Sigmoid colon (tissue), 4 donors: ENCODE results near the gene RNF157.

ENCODE experiments used
- EP300 ChIP-seq, 4 donors: sonication (generic); formaldehyde crosslinking; IDR thresholded peaks; one replicate each; pipeline ENCODE4 v1.6.1; 2017; ENCODE audit warnings: antibody characterized with exemption in 4 of 4
- POLR2A ChIP-seq, 2 donors: fragments of 450-650 bp; IDR thresholded peaks; one replicate each; pipeline ENCODE4 v1.6.1; 2016; ENCODE audit warnings: antibody characterized with exemption in 2 of 2, mild to moderate bottlenecking in 2 of 2, moderate library complexity in 2 of 2
- POLR2AphosphoS5 ChIP-seq, 4 donors: sonication (generic); formaldehyde crosslinking; IDR thresholded peaks; one replicate each; pipeline ENCODE4 v1.6.1; 2017; ENCODE audit warnings: antibody characterized with exemption in 4 of 4
- TF ChIP-seq, protein P1 (sequence below), 4 experiments: fragments of 450-650 bp in 3 of 4; fragments of 200-600 bp in 1 of 4; IDR thresholded peaks; one replicate each; pipeline ENCODE4 v1.5.1; 2016 to 2019; ENCODE audit warnings: antibody characterized with exemption in 4 of 4, mild to moderate bottlenecking in 3 of 4, moderate library complexity in 2 of 4

DNA sequence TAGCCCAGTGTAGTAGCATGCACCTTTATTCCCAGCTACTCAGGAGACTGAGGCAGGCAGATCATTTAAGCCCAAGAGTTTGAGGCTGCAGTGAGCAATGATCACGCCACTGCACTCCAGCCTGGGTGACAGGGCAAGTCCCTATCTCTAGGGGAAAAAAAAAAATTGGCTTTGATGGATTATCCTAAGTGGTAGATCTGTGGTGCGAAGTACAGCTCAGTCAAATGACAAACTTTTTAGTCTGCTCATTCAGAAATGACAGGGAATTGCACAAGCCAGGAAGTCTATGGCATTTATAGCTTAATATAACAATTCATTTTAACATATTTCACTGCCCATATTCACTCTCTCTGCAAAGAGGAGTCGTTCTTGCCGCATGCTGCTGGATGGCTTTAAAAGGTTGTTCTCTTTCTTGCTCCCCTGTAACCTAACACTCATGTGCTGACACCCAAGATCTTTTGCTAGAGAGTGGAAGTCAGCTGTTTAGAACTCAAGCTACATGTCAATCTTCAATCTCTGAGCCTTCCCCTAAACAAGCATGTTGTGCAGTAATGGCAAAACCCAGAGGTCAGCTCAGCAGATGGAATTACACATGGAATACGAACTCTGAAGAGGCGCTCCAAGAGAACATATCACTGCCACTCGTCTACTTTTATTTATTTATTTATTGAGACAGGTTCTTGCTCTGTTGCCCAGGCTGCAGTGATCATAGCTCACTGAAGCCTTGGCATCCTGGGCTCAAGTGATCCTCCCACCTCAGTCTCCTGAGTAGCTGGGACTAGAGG, 32.8 kb downstream of the RNF157 start:
- TF ChIP-seq, protein P1, sequence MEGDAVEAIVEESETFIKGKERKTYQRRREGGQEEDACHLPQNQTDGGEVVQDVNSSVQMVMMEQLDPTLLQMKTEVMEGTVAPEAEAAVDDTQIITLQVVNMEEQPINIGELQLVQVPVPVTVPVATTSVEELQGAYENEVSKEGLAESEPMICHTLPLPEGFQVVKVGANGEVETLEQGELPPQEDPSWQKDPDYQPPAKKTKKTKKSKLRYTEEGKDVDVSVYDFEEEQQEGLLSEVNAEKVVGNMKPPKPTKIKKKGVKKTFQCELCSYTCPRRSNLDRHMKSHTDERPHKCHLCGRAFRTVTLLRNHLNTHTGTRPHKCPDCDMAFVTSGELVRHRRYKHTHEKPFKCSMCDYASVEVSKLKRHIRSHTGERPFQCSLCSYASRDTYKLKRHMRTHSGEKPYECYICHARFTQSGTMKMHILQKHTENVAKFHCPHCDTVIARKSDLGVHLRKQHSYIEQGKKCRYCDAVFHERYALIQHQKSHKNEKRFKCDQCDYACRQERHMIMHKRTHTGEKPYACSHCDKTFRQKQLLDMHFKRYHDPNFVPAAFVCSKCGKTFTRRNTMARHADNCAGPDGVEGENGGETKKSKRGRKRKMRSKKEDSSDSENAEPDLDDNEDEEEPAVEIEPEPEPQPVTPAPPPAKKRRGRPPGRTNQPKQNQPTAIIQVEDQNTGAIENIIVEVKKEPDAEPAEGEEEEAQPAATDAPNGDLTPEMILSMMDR (IDR thresholded peaks at IDR 0.05) = no peak
- no peak for TF ChIP-seq POLR2A (IDR thresholded peaks at IDR 0.05)
- TF ChIP-seq POLR2AphosphoS5 (IDR thresholded peaks at IDR 0.05) = no peak
- no peak for TF ChIP-seq EP300 (IDR thresholded peaks at IDR 0.05)
